Right forelimb (tissue), 1 donor: ENCODE results near the gene FAIM2.

Experiments
- DNase-seq: peaks from one replicate; pipeline ENCODE4 v3.0.0-alpha.2; 2018

FAIM2 gene

GRCh38 chr12:49821373-49822287 lies 82.1 kb downstream of the FAIM2 start:
- no peak for DNase-seq

GRCh38 chr12:49819786-49820185 lies 83.9 kb downstream of the FAIM2 start:
- DNase-seq, result no peak

- no peak for DNase-seq
Observed at GRCh38 chr12:49818241-49818895, 85.3 kb downstream of the FAIM2 start.
